ENCODE data around the gene MECR.

GRCh38 chr1:29179641-29180184 is 51.0 kb downstream of the MECR start:
- TF ChIP-seq SIX5 (IDR thresholded peaks at IDR 0.05; ENCODE audit: low read depth, low read length, severe bottlenecking) (no peak), USF2 (IDR thresholded peaks at IDR 0.05; ENCODE audit: borderline replicate concordance, low read depth, low read length) (no peak), SMC3 (IDR thresholded peaks at IDR 0.05; ENCODE audit: borderline replicate concordance, low read length) (no peak), HDAC2 (IDR thresholded peaks at IDR 0.05) (no peak), IKZF1 (conservative IDR thresholded peaks at IDR 0.05) (no peak)
